GM12874 (cell line): ENCODE measurements around the gene MRS2.

Experiments
- CTCF ChIP-seq: IDR thresholded peaks from 2 replicates; pipeline ENCODE4 v1.5.1; 2011; ENCODE audit warnings: low read depth, mild to moderate bottlenecking, control low read depth, low read length, moderate library complexity; ENCODE audit not compliant: insufficient read depth

MRS2 gene

GRCh38 chr6:24401458-24401857, 1.3 kb upstream of the MRS2 start:
- TF ChIP-seq CTCF, result no peak

GRCh38 chr6:24403501-24403824, 727 bp downstream of the MRS2 start:
- no peak for TF ChIP-seq CTCF

GRCh38 chr6:24405262-24405661, 2.5 kb downstream of the MRS2 start:
- TF ChIP-seq CTCF, result no peak

GRCh38 chr6:24408719-24409410, 6.1 kb downstream of the MRS2 start:
- TF ChIP-seq CTCF, result no peak

- TF ChIP-seq CTCF, result no peak
Observed at GRCh38 chr6:24410622-24411021, 7.9 kb downstream of the MRS2 start.

- TF ChIP-seq CTCF, result no peak
Observed at GRCh38 chr6:24412294-24412693, 9.6 kb downstream of the MRS2 start.

GRCh38 chr6:24415753-24416152, 13.0 kb downstream of the MRS2 start:
- TF ChIP-seq CTCF, result no peak

GRCh38 chr6:24419526-24419925, 16.8 kb downstream of the MRS2 start:
- no peak for TF ChIP-seq CTCF
